ENCODE measurements around the gene SIDT1.
"Not testable (repeated sequence)": the region's sequence is repeated elsewhere in the genome, so short reads cannot be mapped to it uniquely, and the experiment has no call there.

The SIDT1 gene

GRCh38 chr3:113600418-113601182 lies 68.2 kb downstream of the SIDT1 start:
- no peak for DNase-seq

GRCh38 chr3:113601240-113601639 lies 68.9 kb downstream of the SIDT1 start:
- no peak for DNase-seq

- DNase-seq = no peak
Observed at GRCh38 chr3:113602256-113602655, 69.9 kb downstream of the SIDT1 start.

- DNase-seq = no peak
Observed at GRCh38 chr3:113602836-113603235, 70.5 kb downstream of the SIDT1 start.

- DNase-seq = no peak
Observed at GRCh38 chr3:113606539-113607218, 74.3 kb downstream of the SIDT1 start.

GRCh38 chr3:113607219-113607596 lies 74.9 kb downstream of the SIDT1 start:
- no peak for DNase-seq

- no peak for DNase-seq
Observed at GRCh38 chr3:113614402-113614801, 82.0 kb downstream of the SIDT1 start.

- no peak for DNase-seq
Observed at GRCh38 chr3:113615976-113616375, 83.6 kb downstream of the SIDT1 start.

- no peak for DNase-seq
Observed at GRCh38 chr3:113617726-113618125, 85.4 kb downstream of the SIDT1 start.

GRCh38 chr3:113620091-113620490 lies 87.7 kb downstream of the SIDT1 start:
- DNase-seq = no peak

- peak; percentile 19 for DNase-seq
Observed at GRCh38 chr3:113623324-113623723, 91.0 kb downstream of the SIDT1 start.

GRCh38 chr3:113623811-113624210 lies 91.5 kb downstream of the SIDT1 start:
- DNase-seq = no peak

GRCh38 chr3:113625834-113626233 lies 93.5 kb downstream of the SIDT1 start:
- DNase-seq = no peak

GRCh38 chr3:113626503-113627371 lies 94.4 kb downstream of the SIDT1 start:
- peak; percentile 81 for DNase-seq

GRCh38 chr3:113628316-113628715 lies 96.0 kb downstream of the SIDT1 start:
- no peak for DNase-seq

- DNase-seq = no peak
Observed at GRCh38 chr3:113628788-113629187, 96.4 kb downstream of the SIDT1 start.

- DNase-seq = peak; percentile 14
Observed at GRCh38 chr3:113629584-113630421, 97.4 kb downstream of the SIDT1 start.

- DNase-seq = no peak
Observed at GRCh38 chr3:113630956-113631542, 98.7 kb downstream of the SIDT1 start.

GRCh38 chr3:113631573-113631972 lies 99.2 kb downstream of the SIDT1 start:
- DNase-seq = no peak

GRCh38 chr3:113634782-113635474 lies 102.6 kb downstream of the SIDT1 start:
- no peak for DNase-seq

- DNase-seq = not testable (repeated sequence)
Observed at GRCh38 chr3:113636034-113636433, 103.7 kb downstream of the SIDT1 start.

- no peak for DNase-seq
Observed at GRCh38 chr3:113637756-113638155, 105.4 kb downstream of the SIDT1 start.
